K562 (cell line): ENCODE results near the gene DYSF. TPM values are rescaled to one million over a fixed set of nuclear protein-coding genes. Genes with fewer than 3 reads are reported as not detected.

Source experiments
- ATAC-seq: fragments of 200-7000 bp; cut with Tn5 transposase; 3 replicates; pipeline ENCODE4 v1.9.1; 2020; ENCODE audit warnings: moderate library complexity
- BruUV-seq: library from RNA; stranded (reverse); fragments of 400-500 nt; replicated peaks from 2 replicates; lab custom pipeline; 2021; lab: Mats Ljungman, UMichigan
- CTCF ChIA-PET: fragments of 300-600 bp; formaldehyde crosslinking; extraction: SDS; loops from one replicate; lab custom pipeline; 2021; ENCODE audit warnings: low intra/inter-chr PET ratio; lab: Yijun Ruan, JAX
- POLR2A ChIA-PET: fragments of 300-600, 350-650 bp; sonication (Branson Sonifier 250); formaldehyde crosslinking; extraction: SDS; loops from one replicate; lab custom pipeline; 2021; ENCODE audit warnings: antibody characterized with exemption, inconsistent platforms; lab: Yijun Ruan, JAX
- DNase-seq, 4 experiments: peaks; one replicate each; pipeline versions ENCODE4 v3.0.0 to v3.0.0-alpha.2; 2011 to 2018; ENCODE audit warnings: low spot score in 3 of 4, mixed read lengths in 3 of 4; ENCODE audit errors: extremely low read depth in 1 of 4
- FAIRE-seq: peaks from 2 replicates; lab custom pipeline; 2011; peaks lifted over from hg19 to GRCh38; lab: Jason Lieb, UNC
- H2AFZ ChIP-seq: 2 replicates; pipeline ENCODE4 v1.6.0; 2011; ENCODE audit warnings: low read depth, low read length, control low read depth, inconsistent platforms
- H3K27ac ChIP-seq: fragments of 200-600 bp; 3 replicates; pipeline ENCODE4 v1.8.0; 2011; ENCODE audit warnings: low read depth, mild to moderate bottlenecking, control low read depth, inconsistent platforms, low read length, moderate library complexity, mixed read lengths; ENCODE audit errors: extremely low read depth
- H3K27me3 ChIP-seq, 2 experiments: fragments of 300-600 bp in 1 of 2; 2 replicates in 1 of 2; 3 replicates in 1 of 2; pipeline versions ENCODE4 v1.6.0 to v1.8.0; 2011; ENCODE audit warnings: inconsistent platforms in 2 of 2, low read length in 2 of 2, mild to moderate bottlenecking in 1 of 2, mixed read lengths in 1 of 2, moderate library complexity in 1 of 2; ENCODE audit not compliant: control insufficient read depth in 2 of 2, insufficient read depth in 2 of 2
- H3K36me3 ChIP-seq: fragments of 300-600 bp; 3 replicates; pipeline ENCODE4 v1.8.0; 2011; ENCODE audit warnings: mild to moderate bottlenecking, low read length, inconsistent platforms; ENCODE audit not compliant: control insufficient read depth, insufficient read depth
- H3K4me1 ChIP-seq, 2 experiments: fragments of 200-600 bp in 1 of 2; replicated peaks in 1 of 2; 2 replicates in 1 of 2; 3 replicates in 1 of 2; pipeline versions ENCODE4 v1.5.1 to v1.8.0; 2011; ENCODE audit warnings: inconsistent platforms in 2 of 2, low read length in 2 of 2, mild to moderate bottlenecking in 1 of 2, mixed read lengths in 1 of 2, moderate library complexity in 1 of 2; ENCODE audit not compliant: control insufficient read depth in 2 of 2, insufficient read depth in 2 of 2
- H3K4me2 ChIP-seq: 2 replicates; pipeline ENCODE4 v1.6.1; 2011; ENCODE audit warnings: low read length, control low read depth, inconsistent platforms, mixed read lengths; ENCODE audit not compliant: insufficient read depth
- H3K4me3 ChIP-seq: fragments of 200-600 bp; sonication (generic), shearing (Covaris generic); 2 replicates; pipeline ENCODE4 v1.5.1; 2016; ENCODE audit warnings: control low read depth, inconsistent platforms
- H3K79me2 ChIP-seq: fragments of 200-600 bp; 3 replicates; pipeline ENCODE4 v1.8.0; 2011; ENCODE audit warnings: low read length, inconsistent platforms; ENCODE audit not compliant: control insufficient read depth, insufficient read depth
- H3K9ac ChIP-seq, 2 experiments: 2 replicates each; pipeline versions ENCODE4 v1.6.0 to v1.6.1; 2011; ENCODE audit warnings: low read depth in 2 of 2, low read length in 2 of 2, control low read depth in 1 of 2, inconsistent platforms in 1 of 2, mild to moderate bottlenecking in 1 of 2, mixed read lengths in 1 of 2; ENCODE audit not compliant: insufficient read depth in 1 of 2
- H3K9me1 ChIP-seq: one replicate; pipeline ENCODE4 v1.6.0; 2011; ENCODE audit warnings: inconsistent platforms, mild to moderate bottlenecking, low read length, moderate library complexity; ENCODE audit not compliant: control insufficient read depth, insufficient read depth
- H3K9me3 ChIP-seq: replicated peaks from 2 replicates; pipeline ENCODE4 v1.5.1; 2011; ENCODE audit warnings: low read depth, low read length, inconsistent platforms; ENCODE audit not compliant: control insufficient read depth, insufficient read depth
- H4K20me1 ChIP-seq: replicated peaks from 2 replicates; pipeline ENCODE4 v1.6.1; 2011; ENCODE audit warnings: low read length, inconsistent platforms, mixed read lengths; ENCODE audit not compliant: control insufficient read depth, insufficient read depth
- AFF4 ChIP-seq: sonication (generic); formaldehyde crosslinking; IDR thresholded peaks from 2 replicates; pipeline ENCODE4 v1.8.0; 2023; ENCODE audit warnings: mild to moderate bottlenecking, missing genetic modification reagents
- CHD2 ChIP-seq: IDR thresholded peaks from 2 replicates; pipeline ENCODE4 v1.6.1; 2011; ENCODE audit warnings: low read depth, low read length
- ETV5 ChIP-seq: sonication (generic); formaldehyde crosslinking; IDR thresholded peaks from 2 replicates; pipeline ENCODE4 v1.4.0; 2020; ENCODE audit warnings: low read depth, mild to moderate bottlenecking, missing genetic modification reagents
- L3MBTL2 ChIP-seq: fragments of 450-650 bp; IDR thresholded peaks from 2 replicates; pipeline ENCODE4 v1.6.1; 2016; ENCODE audit warnings: mild to moderate bottlenecking, moderate library complexity
- POLR2AphosphoS2 ChIP-seq: IDR thresholded peaks from 2 replicates; pipeline ENCODE4 v1.6.1; 2012; ENCODE audit warnings: low read length, improper control_type of control experiment
- POLR2H ChIP-seq: IDR thresholded peaks from 2 replicates; pipeline ENCODE4 v1.6.1; 2016; ENCODE audit warnings: missing genetic modification characterization, low read depth, mild to moderate bottlenecking, control low read depth, missing compliant biosample characterization, moderate library complexity
- PRDM10 ChIP-seq: fragments of 450-650 bp; IDR thresholded peaks from 2 replicates; pipeline ENCODE4 v1.6.1; 2018; ENCODE audit not compliant: partially characterized antibody
- TCF7L2 ChIP-seq: fragments of 150-350 bp; IDR thresholded peaks from 2 replicates; pipeline ENCODE4 v1.6.1; 2016; ENCODE audit warnings: low read depth, mild to moderate bottlenecking, low read length, moderate library complexity
- ZC3H4 ChIP-seq: sonication (generic); formaldehyde crosslinking; IDR thresholded peaks from 2 replicates; pipeline ENCODE4 v1.9.0; 2021; ENCODE audit warnings: missing genetic modification reagents, borderline replicate concordance
- ZNF217 ChIP-seq: sonication (generic); formaldehyde crosslinking; IDR thresholded peaks from 2 replicates; pipeline ENCODE4 v1.8.0; 2022; ENCODE audit warnings: mild to moderate bottlenecking, missing genetic modification reagents
- ZNF347 ChIP-seq: fragments of 450-650 bp; formaldehyde crosslinking; IDR thresholded peaks from 2 replicates; pipeline ENCODE4 v1.4.0; 2020; ENCODE audit warnings: low read depth, mild to moderate bottlenecking, moderate library complexity
- WGBS: fragments of 100-300 bp; shearing (Covaris generic); methylation state at CpG from one replicate; pipeline ENCODE4 v1.1.6; 2016; ENCODE audit warnings: low coverage, mixed read lengths; ENCODE audit not compliant: insufficient coverage; ENCODE audit errors: missing lambda C conversion rate; 5-methylcytosine and 5-hydroxymethylcytosine counted together
- in situ Hi-C: fragments of 300-500 bp; cut with MboI; formaldehyde crosslinking; loops from 4 replicates; pipeline ENCODE4 v1.15.0; 2018; ENCODE audit warnings: inconsistent platforms, mixed read lengths
- intact Hi-C: fragments of 100-400 bp; cut with micrococcal nuclease; formaldehyde crosslinking; loops from 2 replicates; pipeline ENCODE4 v1.14.2; 2022
- polyA plus RNA-seq, 8 experiments: library from polyadenylated mRNA; depleted of rRNA in 4 of 8; stranded (reverse) in 5 of 8; unstranded in 3 of 8; fragments of >200 nt; fragmentation: Nextera tagmentation in 2 of 8; fragmentation: Illumina TruSeq in 1 of 8; extraction: Ambion mirVana in 2 of 8; extraction: Trizol in 1 of 8; gene quantifications; 2 replicates each; pipeline versions ENCODE4 v1.2.1 to v1.2.3, GENCODE V29; 2011 to 2014; ENCODE audit warnings: inconsistent platforms in 1 of 8, missing spikeins in 1 of 8
- total RNA-seq, 7 experiments: library from RNA; depleted of rRNA in 6 of 7; stranded (reverse); fragments of >200 nt in 6 of 7; fragmentation: Illumina TruSeq in 2 of 7; extraction: Trizol in 2 of 7; gene quantifications; 2 replicates each; pipeline versions ENCODE4 v1.2.1 to v1.2.3, GENCODE V29; 2011 to 2021; ENCODE audit warnings: low replicate concordance in 1 of 7

DYSF gene
- total and polyA plus RNA-seq, 9 of the 15 experiments (the other 6 are each of a cell fraction or from before 2014, with no cell fraction given), result 0.01 to 0.80 (median 0.29) TPM

DNA sequence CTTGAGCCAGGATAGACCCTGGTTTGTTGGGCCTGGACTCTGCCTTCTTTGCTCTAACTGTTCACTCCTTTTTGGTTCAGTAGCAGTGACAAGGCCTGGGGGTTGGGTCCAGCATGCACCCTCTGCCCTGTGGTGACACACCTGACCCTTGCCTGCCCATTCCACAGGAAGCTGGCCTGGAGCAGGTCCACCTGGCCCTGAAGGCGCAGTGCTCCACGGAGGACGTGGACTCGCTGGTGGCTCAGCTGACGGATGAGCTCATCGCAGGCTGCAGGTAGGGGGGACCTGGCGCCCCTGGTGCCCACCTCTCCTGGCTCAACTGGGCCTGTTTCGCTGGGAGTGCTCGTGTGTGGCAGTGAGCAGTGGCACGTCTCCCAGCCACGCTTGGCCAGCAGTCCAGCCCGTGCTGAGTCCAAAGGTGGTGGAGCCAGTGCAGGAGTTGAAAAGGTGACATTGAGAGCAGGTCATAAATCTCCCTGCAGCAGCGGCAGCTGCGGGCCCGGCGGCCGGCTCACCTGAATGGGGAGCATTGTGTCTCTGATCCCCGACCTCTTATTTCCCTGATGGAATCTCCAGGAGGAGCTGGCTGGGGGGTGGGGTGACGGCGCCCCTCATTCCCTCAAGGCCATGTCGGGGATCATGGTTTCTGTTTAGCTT, 102.6 kb downstream of the DYSF start:
- H3K9ac ChIP-seq, result no peak overlapping the region
- H3K9me1 ChIP-seq, result no peaks in the 10 kb centered on the region
- H2AFZ ChIP-seq, result no peak overlapping the region
- H3K4me2 ChIP-seq, result no peak overlapping the region
- ChIA-PET CTCF (no interaction called here), POLR2A (no interaction called here)
- no peaks in the 10 kb centered on the region for H3K9me3 ChIP-seq
- H4K20me1 ChIP-seq, result no peaks in the 10 kb centered on the region; the same call in 1 of the 2 replicates
- FAIRE-seq (no peak), ATAC-seq (no peak), DNase-seq (no peak)
- WGBS, result 11% methylated on average over 20 of the region's 21 CpGs
- intact Hi-C loops, result no loop called here
- no peak for TF ChIP-seq POLR2AphosphoS2
- no peak for TF ChIP-seq CHD2
- TF ChIP-seq AFF4 (CRISPR knock-in tag), result no peak
- TF ChIP-seq ZNF347 (CRISPR knock-in tag), result no peak
- TF ChIP-seq ZC3H4 (CRISPR knock-in tag), result no peak
- no peak for TF ChIP-seq POLR2H (tag)
- no peak for TF ChIP-seq ZNF217 (CRISPR knock-in tag)
- TF ChIP-seq TCF7L2, result no peak
- TF ChIP-seq L3MBTL2, result no peak
- no peak for TF ChIP-seq PRDM10
- TF ChIP-seq ETV5 (CRISPR knock-in tag), result no peak
- H3K79me2 ChIP-seq, result no peaks in the 10 kb centered on the region
- H3K36me3 ChIP-seq, result no peaks in the 10 kb centered on the region
- in situ Hi-C loops, result no loop called here
- H3K4me1 ChIP-seq, result no peaks in the 10 kb centered on the region
- H3K27me3 ChIP-seq, result peaks cover 0 to 8% of the 10 kb centered on the region in 2 experiments; a peak in 2 of 5 replicates
- no peak overlapping the region for H3K4me3 ChIP-seq
- no peak overlapping the region for H3K27ac ChIP-seq
- BruUV-seq, result no TSS peak
